Measurements from ENCODE around the gene TMEM202.

DNA sequence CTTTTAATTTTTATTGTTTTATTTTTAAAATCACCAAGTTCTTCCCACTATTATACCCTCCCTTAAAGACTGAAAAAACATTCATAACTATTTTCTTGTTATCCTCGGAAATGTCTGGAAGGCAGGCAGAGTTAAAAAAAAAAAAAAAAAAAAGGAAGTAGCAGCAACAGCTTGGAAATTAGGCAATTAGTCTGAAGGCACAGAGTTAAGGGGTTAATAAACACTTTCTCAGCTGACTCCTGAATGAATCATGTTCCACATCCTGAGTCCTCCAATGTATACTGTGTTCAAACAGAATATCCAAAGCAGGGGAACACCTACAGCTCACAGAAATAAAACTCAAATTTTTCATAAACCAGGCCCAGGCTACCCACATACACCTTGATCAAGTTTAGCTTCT, 28.1 kb upstream of the TMEM202 start:
- TF ChIP-seq, protein P1, sequence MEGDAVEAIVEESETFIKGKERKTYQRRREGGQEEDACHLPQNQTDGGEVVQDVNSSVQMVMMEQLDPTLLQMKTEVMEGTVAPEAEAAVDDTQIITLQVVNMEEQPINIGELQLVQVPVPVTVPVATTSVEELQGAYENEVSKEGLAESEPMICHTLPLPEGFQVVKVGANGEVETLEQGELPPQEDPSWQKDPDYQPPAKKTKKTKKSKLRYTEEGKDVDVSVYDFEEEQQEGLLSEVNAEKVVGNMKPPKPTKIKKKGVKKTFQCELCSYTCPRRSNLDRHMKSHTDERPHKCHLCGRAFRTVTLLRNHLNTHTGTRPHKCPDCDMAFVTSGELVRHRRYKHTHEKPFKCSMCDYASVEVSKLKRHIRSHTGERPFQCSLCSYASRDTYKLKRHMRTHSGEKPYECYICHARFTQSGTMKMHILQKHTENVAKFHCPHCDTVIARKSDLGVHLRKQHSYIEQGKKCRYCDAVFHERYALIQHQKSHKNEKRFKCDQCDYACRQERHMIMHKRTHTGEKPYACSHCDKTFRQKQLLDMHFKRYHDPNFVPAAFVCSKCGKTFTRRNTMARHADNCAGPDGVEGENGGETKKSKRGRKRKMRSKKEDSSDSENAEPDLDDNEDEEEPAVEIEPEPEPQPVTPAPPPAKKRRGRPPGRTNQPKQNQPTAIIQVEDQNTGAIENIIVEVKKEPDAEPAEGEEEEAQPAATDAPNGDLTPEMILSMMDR (IDR thresholded peaks at IDR 0.05): no peak
- TF ChIP-seq POLR2A (IDR thresholded peaks at IDR 0.05): no peak
